NT2/D1 (cell line): ENCODE measurements around the gene ACACA.

Source experiments
- SUZ12 ChIP-seq: IDR thresholded peaks from 2 replicates; pipeline ENCODE4 v1.6.1; 2011; ENCODE audit not compliant: insufficient read length, insufficient read depth; ENCODE audit errors: extremely low read depth
- YY1 ChIP-seq: IDR thresholded peaks from 2 replicates; pipeline ENCODE4 v1.6.1; 2011; ENCODE audit not compliant: insufficient read length, insufficient read depth
- ZNF274 ChIP-seq: IDR thresholded peaks from 2 replicates; pipeline ENCODE4 v1.6.1; 2011; ENCODE audit warnings: mild to moderate bottlenecking, low read depth, low read length

GRCh38 chr17:37299257-37299980 lies 107.2 kb downstream of the ACACA start:
- no peak for TF ChIP-seq ZNF274
- TF ChIP-seq SUZ12 = no peak
- TF ChIP-seq YY1 = no peak
